Measurements from ENCODE around the gene LNX2. TPM values are rescaled to one million over a fixed set of nuclear protein-coding genes. Genes with fewer than 3 reads are reported as not detected.

Gene LNX2
- total RNA-seq (2012; rRNA removed) (7.2 and 7.8 TPM in 2 replicates), polyA plus RNA-seq (2012; rRNA removed) (2.6 and 3.1 TPM in 2 replicates), Bru-seq, nascent RNA (percentile 60 among the genes with signal in this experiment), BruChase-seq, experiment 1, labeled RNA remaining after a 6-hour chase (percentile 53 among the genes with signal in this experiment), BruChase-seq, experiment 2, labeled RNA remaining after a 2-hour chase (percentile 60 among the genes with signal in this experiment)
- 1.2 and 1.4 TPM in 2 replicates for polyA plus RNA-seq (2012; cell fraction: cytosol; rRNA removed)
- 0.75 and 3.3 TPM in 2 replicates for polyA plus RNA-seq (2012; cell fraction: nucleus; rRNA removed; ENCODE audit: low replicate concordance)
- long read RNA-seq, full-length matches to known transcripts, result 4 of 9 reads
- long read RNA-seq, partial matches to known transcripts, result 1 of 9 reads
- long read RNA-seq, other reads (novel, unspliced or antisense), result 4 of 9 reads

DNA sequence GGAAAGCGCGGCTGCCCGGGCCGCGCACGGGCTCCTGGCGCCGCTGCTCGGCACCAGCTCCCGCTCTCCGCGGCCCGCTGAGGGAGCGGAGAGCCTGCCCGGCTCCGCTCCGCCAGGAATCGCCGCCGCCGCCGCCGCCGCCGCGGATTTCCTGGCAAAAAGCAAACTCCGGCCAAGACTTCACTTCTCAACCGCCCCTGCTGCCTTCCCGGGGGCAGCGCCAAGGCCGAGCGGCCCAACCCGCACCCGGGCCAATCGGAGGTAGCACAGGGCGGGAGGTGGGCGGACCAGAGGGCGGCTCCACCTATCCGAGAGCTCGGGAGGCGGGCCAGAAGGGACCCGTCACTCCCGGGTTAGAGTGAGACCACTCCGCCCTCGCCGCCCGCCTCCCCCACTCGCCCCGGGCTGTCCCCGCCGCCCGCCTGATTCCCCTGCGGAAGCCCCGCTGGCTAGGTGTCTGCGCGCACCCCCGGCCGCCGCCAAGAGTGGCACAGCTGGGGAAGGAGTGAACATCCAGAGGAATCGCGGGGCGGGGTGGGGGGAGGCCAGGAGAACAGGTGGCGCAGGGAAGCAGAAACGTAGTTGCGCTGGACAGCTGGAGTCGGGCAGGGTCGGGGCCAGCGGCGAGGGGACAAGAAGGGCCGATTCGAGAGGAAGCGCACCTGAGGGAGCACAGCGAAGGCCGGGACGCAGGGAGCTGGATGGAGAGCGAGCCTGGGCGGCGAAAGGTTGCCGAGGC lies at the start of gene LNX2:
TSS of gene LNX2 (minus strand) at position 153 of the 739 bp plus-strand sequence. CDS start 38,826 bp downstream, outside the sequence.
- intact Hi-C loops (cut with micrococcal nuclease), result loop anchor here (1.0 to 10.0 kb wide), 5 partner anchors 44 to 246 kb away; partner anchors contain the start of gene GSX1
- no peak within 1 kb of the TSS for H2AK5ac ChIP-seq (ENCODE audit: low read depth, low read length)
- peak within 1 kb of the TSS; percentile 61 for H3K27ac ChIP-seq (ENCODE audit: insufficient read depth, low read length)
- H3K4me3 ChIP-seq (ENCODE audit: insufficient read depth, low read depth, low read length), result peak within 1 kb of the TSS; percentile 99
- WGBS, 2 experiments (ENCODE audit: extremely low coverage in 2 of 2, insufficient read length in 1 of 2), result 0% methylated on average over 12 of the region's 79 CpGs; no CpG with 5 or more reads in 1 of the 2 experiments
- peak within 1 kb of the TSS; percentile 72 for H3K9ac ChIP-seq (ENCODE audit: low read depth, low read length)
- no peaks in the 10 kb centered on the region for H3K27me3 ChIP-seq (ENCODE audit: control insufficient read depth, insufficient read depth, low read length)
- DNase-seq (peak; percentile 95), ATAC-seq (ENCODE audit: low read depth) (peak; percentile 96)
- peak within 1 kb of the TSS; percentile 59 for H2BK5ac ChIP-seq (ENCODE audit: low read depth, low read length, poor library complexity, severe bottlenecking)
- no peak within 1 kb of the TSS for H2BK15ac ChIP-seq (ENCODE audit: low read depth, low read length)
- peak within 1 kb of the TSS; percentile 97 for H2AFZ ChIP-seq (replicated peaks; ENCODE audit: low read length, poor library complexity)
- POLR2A ChIA-PET (ENCODE audit: unreplicated experiment), result no interaction called here
- peaks cover 13% of the 10 kb centered on the region; the same call in 1 of the 2 replicates for H4K20me1 ChIP-seq (ENCODE audit: insufficient read depth, low read length)
- peak within 1 kb of the TSS; percentile 34; the same call in 1 of the 2 replicates for H4K91ac ChIP-seq (ENCODE audit: insufficient read depth, low read depth, low read length)
- peak within 1 kb of the TSS; percentile 48; the same call in 1 of the 2 replicates for H3K56ac ChIP-seq (ENCODE audit: extremely low read depth, insufficient read depth, low read length)
- TF ChIP-seq POLR2A (IDR thresholded peaks at IDR 0.05; ENCODE audit: low read depth, low read length), result no peak
- no peak for TF ChIP-seq CTCF (conservative IDR thresholded peaks at IDR 0.05; ENCODE audit: low read depth, low read length)
- peak; percentile 68 for TF ChIP-seq MAZ (IDR thresholded peaks at IDR 0.05; ENCODE audit: borderline replicate concordance, low read depth, low read length)
- TF ChIP-seq MXI1 (IDR thresholded peaks at IDR 0.05; ENCODE audit: borderline replicate concordance, low read depth, low read length), result no peak
- TF ChIP-seq BHLHE40 (IDR thresholded peaks at IDR 0.05; ENCODE audit: low read depth, low read length), result peak; percentile 26; the same call in 1 of the 2 replicates
- TF ChIP-seq CEBPB (IDR thresholded peaks at IDR 0.05; ENCODE audit: low read depth, low read length), result no peak
- TF ChIP-seq NFE2L2 (IDR thresholded peaks at IDR 0.05; ENCODE audit: low read depth, low read length), result no peak
- no peak for TF ChIP-seq RAD21 (IDR thresholded peaks at IDR 0.05; ENCODE audit: low read length)
- no peak for TF ChIP-seq RCOR1 (IDR thresholded peaks at IDR 0.05; ENCODE audit: insufficient replicate concordance, low read length)
- TF ChIP-seq, protein P1, sequence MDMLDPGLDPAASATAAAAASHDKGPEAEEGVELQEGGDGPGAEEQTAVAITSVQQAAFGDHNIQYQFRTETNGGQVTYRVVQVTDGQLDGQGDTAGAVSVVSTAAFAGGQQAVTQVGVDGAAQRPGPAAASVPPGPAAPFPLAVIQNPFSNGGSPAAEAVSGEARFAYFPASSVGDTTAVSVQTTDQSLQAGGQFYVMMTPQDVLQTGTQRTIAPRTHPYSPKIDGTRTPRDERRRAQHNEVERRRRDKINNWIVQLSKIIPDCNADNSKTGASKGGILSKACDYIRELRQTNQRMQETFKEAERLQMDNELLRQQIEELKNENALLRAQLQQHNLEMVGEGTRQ (IDR thresholded peaks at IDR 0.05; ENCODE audit: low read depth, low read length), result no peak
- no peak for TF ChIP-seq SMC3 (IDR thresholded peaks at IDR 0.05; ENCODE audit: low read depth, low read length)
- TF ChIP-seq FOS (IDR thresholded peaks at IDR 0.05; ENCODE audit: low read depth, low read length), result no peak
- TF ChIP-seq RFX5 (IDR thresholded peaks at IDR 0.05; ENCODE audit: low read depth, low read length), result no peak
- H3K23ac ChIP-seq (ENCODE audit: low read depth, low read length), result peak within 1 kb of the TSS; percentile 80; the same call in 1 of the 2 replicates
- H2BK120ac ChIP-seq (ENCODE audit: low read depth, low read length), result peak within 1 kb of the TSS; percentile 57; the same call in 1 of the 2 replicates
- peaks cover 44 to 62% of the 10 kb centered on the region in 2 experiments for H3K79me1 ChIP-seq (ENCODE audit: low read depth in 1 of 2, low read length in 2 of 2)
- no peak within 1 kb of the TSS for H2BK20ac ChIP-seq (ENCODE audit: low read depth, low read length)
- peak within 1 kb of the TSS; percentile 24; the same call in 1 of the 2 replicates for H4K5ac ChIP-seq (ENCODE audit: low read depth, low read length)
- in situ Hi-C loops (cut with MboI; ENCODE audit: low sequenced_read_pairs), result loop anchor here (25.0 kb wide), 1 partner anchor 633 kb away; no protein-coding TSS in a partner anchor
- peak within 1 kb of the TSS; percentile 94 for H3K4me2 ChIP-seq (ENCODE audit: low read depth, low read length)
- H3K14ac ChIP-seq (replicated peaks; ENCODE audit: low read depth, low read length), result peak within 1 kb of the TSS; percentile 77
- H3K4me1 ChIP-seq (ENCODE audit: control insufficient read depth, insufficient read depth, low read length), result no peaks in the 10 kb centered on the region
- peak within 1 kb of the TSS; percentile 38 to 56; a peak in 2 of 4 replicates for H4K8ac ChIP-seq (ENCODE audit: low read depth in 2 of 2, low read length in 2 of 2)
- CTCF ChIA-PET, result interaction anchor here (2.3 kb wide), 1 partner anchor 88 kb away, joined by 10 read pairs; no protein-coding TSS in a partner anchor
- BruUV-seq (replicated peaks), result no TSS peak
- H3K9me3 ChIP-seq (ENCODE audit: control insufficient read depth, insufficient read depth, low read length), result no peaks in the 10 kb centered on the region
- peaks cover 9% of the 10 kb centered on the region for H3K9me1 ChIP-seq (ENCODE audit: insufficient read depth, low read length)
- dilution Hi-C loops (cut with HindIII; ENCODE audit: low sequenced_read_pairs, unreplicated experiment), result no loop called here
- H2AK9ac ChIP-seq (replicated peaks; ENCODE audit: low read depth, low read length, poor library complexity), result peak within 1 kb of the TSS; percentile 92
- H3K36me3 ChIP-seq (ENCODE audit: control insufficient read depth, insufficient read depth, low read length), result peaks cover 7% of the 10 kb centered on the region; the same call in 1 of the 2 replicates
- peak within 1 kb of the TSS; percentile 53 for H3K4ac ChIP-seq (ENCODE audit: low read depth, low read length)
- no peak within 1 kb of the TSS for H3K18ac ChIP-seq (ENCODE audit: low read depth, low read length)
